DOHH2 (cell line): ENCODE data around the gene KRTAP2-3.

Source experiments
- H3F3A ChIP-seq: fragments of 200-600 bp; sonication (generic), shearing (Covaris generic); 2 replicates; pipeline ENCODE4 v1.6.0; 2016; ENCODE audit warnings: antibody characterized with exemption, mild to moderate bottlenecking; ENCODE audit not compliant: control insufficient read depth, insufficient read depth
- H3K27ac ChIP-seq: fragments of 200-600 bp; sonication (generic); 2 replicates; pipeline ENCODE4 v1.5.1; 2014; ENCODE audit warnings: low read depth, mild to moderate bottlenecking, low read length, moderate library complexity
- H3K27me3 ChIP-seq: fragments of 200-600 bp; sonication (generic); 2 replicates; pipeline ENCODE4 v1.6.1; 2014; ENCODE audit warnings: mild to moderate bottlenecking, low read length, mixed read lengths; ENCODE audit not compliant: control insufficient read depth
- H3K36me3 ChIP-seq: fragments of 200-600 bp; sonication (generic); 2 replicates; pipeline ENCODE4 v1.6.1; 2014; ENCODE audit warnings: mild to moderate bottlenecking, low read length, moderate library complexity, mixed read lengths; ENCODE audit not compliant: control insufficient read depth
- H3K4me1 ChIP-seq: fragments of 200-600 bp; sonication (generic); 2 replicates; pipeline ENCODE4 v1.6.1; 2014; ENCODE audit warnings: mild to moderate bottlenecking, low read length, mixed read lengths; ENCODE audit not compliant: control insufficient read depth
- H3K4me2 ChIP-seq: fragments of 200-600 bp; sonication (generic); 2 replicates; pipeline ENCODE4 v1.6.0; 2014; ENCODE audit warnings: mild to moderate bottlenecking, low read length, moderate library complexity
- H3K4me3 ChIP-seq: fragments of 200-600 bp; sonication (generic); 2 replicates; pipeline ENCODE4 v1.5.1; 2014; ENCODE audit warnings: mild to moderate bottlenecking, low read length, mixed read lengths
- H3K79me2 ChIP-seq: fragments of 200-600 bp; sonication (generic); 2 replicates; pipeline ENCODE4 v1.6.1; 2014; ENCODE audit warnings: mild to moderate bottlenecking, low read length, mixed read lengths; ENCODE audit not compliant: control insufficient read depth
- H3K9me2 ChIP-seq: fragments of 200-600 bp; sonication (generic); replicated peaks from 2 replicates; pipeline ENCODE4 v1.6.1; 2014; ENCODE audit warnings: mild to moderate bottlenecking, low read length, mixed read lengths; ENCODE audit not compliant: control insufficient read depth
- H3K9me3 ChIP-seq: fragments of 200-600 bp; sonication (generic); 2 replicates; pipeline ENCODE4 v1.6.1; 2014; ENCODE audit warnings: antibody characterized with exemption, low read length, mixed read lengths; ENCODE audit not compliant: control insufficient read depth, insufficient read depth
- H4K20me1 ChIP-seq: fragments of 200-600 bp; sonication (generic); 2 replicates; pipeline ENCODE4 v1.6.0; 2014; ENCODE audit warnings: low read depth, mild to moderate bottlenecking, antibody characterized with exemption, low read length, moderate library complexity; ENCODE audit not compliant: control insufficient read depth, insufficient read depth
- EZH2phosphoT487 ChIP-seq: fragments of 200-600 bp; sonication (generic); IDR thresholded peaks from 2 replicates; pipeline ENCODE4 v1.6.1; 2017; ENCODE audit warnings: borderline replicate concordance, mild to moderate bottlenecking, antibody characterized with exemption, low read length, moderate library complexity, mixed read lengths
- TF ChIP-seq, protein P1 (sequence below): fragments of 200-600 bp; sonication (generic); IDR thresholded peaks from one replicate; pipeline ENCODE4 v1.5.1; 2014; ENCODE audit warnings: antibody characterized with exemption, mild to moderate bottlenecking, low read depth, low read length; ENCODE audit not compliant: poor library complexity, severe bottlenecking

The KRTAP2-3 gene

DNA sequence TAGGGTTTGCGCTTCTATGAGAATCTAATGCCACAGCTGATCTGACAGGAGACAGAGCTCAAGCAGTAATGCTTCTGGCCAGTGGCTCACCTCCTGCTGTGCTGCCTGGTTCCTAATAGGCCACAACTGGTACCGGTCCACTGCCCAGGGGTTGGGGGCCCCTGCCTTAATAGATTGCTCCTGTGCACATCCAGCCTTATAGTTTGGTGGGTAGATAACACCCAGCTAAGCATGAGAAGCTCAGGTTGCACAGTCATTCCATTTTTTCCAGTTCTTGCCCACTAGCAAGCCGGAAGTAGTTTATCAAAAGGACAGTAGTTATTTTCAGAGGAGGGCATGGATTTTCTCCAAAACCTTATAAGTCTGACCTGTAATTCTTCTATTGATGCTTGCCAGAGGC, 40.5 kb downstream of the KRTAP2-3 start:
- TF ChIP-seq, protein P1, sequence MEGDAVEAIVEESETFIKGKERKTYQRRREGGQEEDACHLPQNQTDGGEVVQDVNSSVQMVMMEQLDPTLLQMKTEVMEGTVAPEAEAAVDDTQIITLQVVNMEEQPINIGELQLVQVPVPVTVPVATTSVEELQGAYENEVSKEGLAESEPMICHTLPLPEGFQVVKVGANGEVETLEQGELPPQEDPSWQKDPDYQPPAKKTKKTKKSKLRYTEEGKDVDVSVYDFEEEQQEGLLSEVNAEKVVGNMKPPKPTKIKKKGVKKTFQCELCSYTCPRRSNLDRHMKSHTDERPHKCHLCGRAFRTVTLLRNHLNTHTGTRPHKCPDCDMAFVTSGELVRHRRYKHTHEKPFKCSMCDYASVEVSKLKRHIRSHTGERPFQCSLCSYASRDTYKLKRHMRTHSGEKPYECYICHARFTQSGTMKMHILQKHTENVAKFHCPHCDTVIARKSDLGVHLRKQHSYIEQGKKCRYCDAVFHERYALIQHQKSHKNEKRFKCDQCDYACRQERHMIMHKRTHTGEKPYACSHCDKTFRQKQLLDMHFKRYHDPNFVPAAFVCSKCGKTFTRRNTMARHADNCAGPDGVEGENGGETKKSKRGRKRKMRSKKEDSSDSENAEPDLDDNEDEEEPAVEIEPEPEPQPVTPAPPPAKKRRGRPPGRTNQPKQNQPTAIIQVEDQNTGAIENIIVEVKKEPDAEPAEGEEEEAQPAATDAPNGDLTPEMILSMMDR = no peak
- TF ChIP-seq EZH2phosphoT487 = no peak
- Histone ChIP-seq H3K4me2 (no peak overlapping the region), H3K9me2 (no peaks in the 10 kb centered on the region), H3K36me3 (no peaks in the 10 kb centered on the region), H3F3A (no peaks in the 10 kb centered on the region), H3K27ac (no peak overlapping the region), H3K79me2 (no peaks in the 10 kb centered on the region), H3K4me1 (no peaks in the 10 kb centered on the region), H4K20me1 (no peaks in the 10 kb centered on the region), H3K9me3 (no peaks in the 10 kb centered on the region), H3K27me3 (no peaks in the 10 kb centered on the region), H3K4me3 (no peak overlapping the region)

DNA sequence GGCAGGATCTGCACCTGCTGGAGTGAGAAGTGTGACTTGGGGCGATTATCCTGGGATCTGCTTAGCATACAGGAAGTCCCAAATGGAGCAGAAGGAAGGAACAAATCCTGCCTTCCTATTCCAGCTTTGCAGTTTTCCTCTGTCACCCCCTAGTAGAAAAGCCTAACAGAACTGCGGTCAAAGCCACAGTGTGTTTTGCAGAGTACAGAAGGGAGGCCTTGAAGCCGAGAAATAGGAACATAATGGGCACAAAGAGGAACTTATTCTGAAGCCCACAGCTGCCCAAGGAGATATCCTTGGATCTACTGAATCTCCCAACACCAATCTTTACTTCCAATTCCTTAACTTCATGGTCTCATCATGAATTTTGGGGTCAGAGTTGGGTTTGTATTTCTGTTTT, 41.4 kb downstream of the KRTAP2-3 start:
- TF ChIP-seq, protein P1 = no peak
- TF ChIP-seq EZH2phosphoT487 = no peak
- Histone ChIP-seq H3K36me3 (no peaks in the 10 kb centered on the region), H3K27ac (no peak overlapping the region), H3K79me2 (no peaks in the 10 kb centered on the region), H3K9me3 (no peaks in the 10 kb centered on the region), H3K9me2 (no peaks in the 10 kb centered on the region), H3F3A (no peaks in the 10 kb centered on the region), H3K4me2 (no peak overlapping the region), H3K4me3 (no peak overlapping the region), H3K4me1 (no peaks in the 10 kb centered on the region), H3K27me3 (no peaks in the 10 kb centered on the region), H4K20me1 (no peaks in the 10 kb centered on the region)

DNA sequence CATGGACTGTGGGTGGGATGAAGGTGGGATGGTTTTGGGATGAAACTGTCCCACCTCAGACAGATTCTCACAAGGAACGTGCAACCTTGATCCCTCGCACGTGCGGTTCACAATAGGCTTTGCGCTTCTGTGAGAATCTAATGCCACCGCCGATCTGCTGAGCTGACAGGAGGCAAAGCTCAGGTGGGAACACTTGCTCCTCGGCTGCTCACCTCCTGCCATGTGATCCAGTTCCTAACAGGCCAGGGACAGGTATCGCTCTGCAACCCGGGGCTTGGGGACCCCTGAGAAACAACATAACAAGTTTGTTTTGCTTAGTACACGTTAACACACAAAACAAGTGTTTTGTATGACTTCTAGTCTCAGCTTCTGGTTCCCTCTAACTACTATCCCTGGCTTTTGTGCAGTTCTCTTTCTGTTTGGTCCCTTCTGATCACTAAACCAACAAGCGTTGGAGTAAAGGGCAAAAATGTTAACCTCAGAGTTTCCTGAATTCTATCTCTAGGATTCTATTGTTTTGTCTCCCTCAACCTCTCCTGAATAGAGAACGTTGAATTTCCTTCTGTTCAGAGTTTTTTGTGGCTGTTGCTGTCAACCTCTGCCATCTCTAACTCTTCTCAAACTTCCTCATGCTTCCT, 43.2 kb downstream of the KRTAP2-3 start:
- Histone ChIP-seq H4K20me1 (no peaks in the 10 kb centered on the region), H3K36me3 (no peaks in the 10 kb centered on the region), H3K4me2 (no peak overlapping the region), H3K79me2 (no peaks in the 10 kb centered on the region), H3K9me3 (no peaks in the 10 kb centered on the region), H3K4me3 (no peak overlapping the region), H3K27ac (no peak overlapping the region), H3K27me3 (no peaks in the 10 kb centered on the region), H3F3A (no peaks in the 10 kb centered on the region), H3K9me2 (no peaks in the 10 kb centered on the region), H3K4me1 (no peaks in the 10 kb centered on the region)
- TF ChIP-seq, protein P1 = no peak
- no peak for TF ChIP-seq EZH2phosphoT487
